Nephron (organoid): Measurements from ENCODE around the gene PPP2R5C.
A peak's percentile ranks its signal among the peaks of the same experiment; 100 is the strongest.

ENCODE experiments used
- H3K27ac Mint-ChIP-seq, 3 experiments: 2 replicates each; pipeline ENCODE4 v1.8.0; 2020; ENCODE audit warnings: mixed read lengths in 3 of 3, mild to moderate bottlenecking in 2 of 3, moderate library complexity in 1 of 3
- H3K27me3 Mint-ChIP-seq: 2 replicates; pipeline ENCODE4 v1.8.0; 2021; ENCODE audit warnings: low read depth, mild to moderate bottlenecking, moderate library complexity, mixed read lengths
- H3K36me3 Mint-ChIP-seq: 2 replicates; pipeline ENCODE4 v1.8.0; 2020; ENCODE audit warnings: low read depth, mixed read lengths
- H3K4me1 Mint-ChIP-seq: 2 replicates; pipeline ENCODE4 v1.8.0; 2020; ENCODE audit warnings: mixed read lengths
- H3K4me3 Mint-ChIP-seq, 3 experiments: 2 replicates each; pipeline ENCODE4 v1.8.0; 2020; ENCODE audit warnings: mild to moderate bottlenecking in 3 of 3, mixed read lengths in 3 of 3, moderate library complexity in 2 of 3
- H3K9me3 Mint-ChIP-seq: 2 replicates; pipeline ENCODE4 v1.8.0; 2020; ENCODE audit warnings: mixed read lengths
- TF ChIP-seq, protein P1 (sequence below), 3 experiments: fragments of 200-600 bp; sonication (generic); IDR thresholded peaks; one replicate each; pipeline ENCODE4 v1.5.0; 2021; ENCODE audit warnings: antibody characterized with exemption in 3 of 3; ENCODE audit not compliant: unreplicated experiment in 3 of 3

PPP2R5C gene

DNA sequence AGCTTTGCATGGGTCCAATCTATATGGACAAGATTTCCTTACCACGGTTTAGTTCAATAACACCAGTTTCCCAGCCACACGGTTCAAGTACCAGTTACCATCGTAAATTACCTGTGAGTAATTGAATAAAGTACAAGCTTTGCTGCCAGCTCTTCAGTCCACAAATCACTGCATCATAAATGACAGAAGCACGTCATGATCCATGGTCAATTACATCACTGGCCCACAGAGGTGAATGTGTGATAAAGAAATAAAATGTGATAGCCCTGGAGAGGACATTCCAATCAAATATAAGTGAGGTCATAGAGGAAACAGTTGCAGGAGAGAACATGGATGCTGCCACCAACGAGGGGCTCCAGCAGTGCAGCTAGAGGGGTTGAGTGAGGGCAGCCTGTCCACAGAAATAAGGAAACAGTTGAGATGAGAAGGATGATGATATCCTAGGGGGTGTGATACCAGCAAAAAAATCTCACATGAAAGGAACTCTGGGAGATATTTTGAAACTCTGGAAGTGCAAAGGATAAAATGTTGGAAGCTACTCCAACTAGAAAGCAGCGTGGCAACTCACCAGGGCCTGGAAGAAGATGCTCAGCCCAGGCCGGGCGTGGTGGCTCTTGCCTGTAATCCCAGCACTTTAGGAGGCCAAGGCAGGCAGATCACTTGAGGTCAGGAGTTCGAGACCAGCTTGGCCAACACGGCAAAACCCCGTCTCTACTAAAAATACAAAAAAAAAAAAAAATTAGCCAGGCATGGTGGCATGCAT, 197.1 kb downstream of the PPP2R5C start:
- H3K4me3 Mint-ChIP-seq, result no peak overlapping the region
- H3K36me3 Mint-ChIP-seq, result no peaks in the 10 kb centered on the region
- H3K4me1 Mint-ChIP-seq, result peaks cover 5% of the 10 kb centered on the region
- no peak overlapping the region for H3K27ac Mint-ChIP-seq
- H3K27me3 Mint-ChIP-seq, result peaks cover 7% of the 10 kb centered on the region
- H3K9me3 Mint-ChIP-seq, result no peaks in the 10 kb centered on the region
- TF ChIP-seq, protein P1, sequence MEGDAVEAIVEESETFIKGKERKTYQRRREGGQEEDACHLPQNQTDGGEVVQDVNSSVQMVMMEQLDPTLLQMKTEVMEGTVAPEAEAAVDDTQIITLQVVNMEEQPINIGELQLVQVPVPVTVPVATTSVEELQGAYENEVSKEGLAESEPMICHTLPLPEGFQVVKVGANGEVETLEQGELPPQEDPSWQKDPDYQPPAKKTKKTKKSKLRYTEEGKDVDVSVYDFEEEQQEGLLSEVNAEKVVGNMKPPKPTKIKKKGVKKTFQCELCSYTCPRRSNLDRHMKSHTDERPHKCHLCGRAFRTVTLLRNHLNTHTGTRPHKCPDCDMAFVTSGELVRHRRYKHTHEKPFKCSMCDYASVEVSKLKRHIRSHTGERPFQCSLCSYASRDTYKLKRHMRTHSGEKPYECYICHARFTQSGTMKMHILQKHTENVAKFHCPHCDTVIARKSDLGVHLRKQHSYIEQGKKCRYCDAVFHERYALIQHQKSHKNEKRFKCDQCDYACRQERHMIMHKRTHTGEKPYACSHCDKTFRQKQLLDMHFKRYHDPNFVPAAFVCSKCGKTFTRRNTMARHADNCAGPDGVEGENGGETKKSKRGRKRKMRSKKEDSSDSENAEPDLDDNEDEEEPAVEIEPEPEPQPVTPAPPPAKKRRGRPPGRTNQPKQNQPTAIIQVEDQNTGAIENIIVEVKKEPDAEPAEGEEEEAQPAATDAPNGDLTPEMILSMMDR (IDR thresholded peaks at IDR 0.05; ENCODE audit: unreplicated experiment in 3 of 3), result no peak

DNA sequence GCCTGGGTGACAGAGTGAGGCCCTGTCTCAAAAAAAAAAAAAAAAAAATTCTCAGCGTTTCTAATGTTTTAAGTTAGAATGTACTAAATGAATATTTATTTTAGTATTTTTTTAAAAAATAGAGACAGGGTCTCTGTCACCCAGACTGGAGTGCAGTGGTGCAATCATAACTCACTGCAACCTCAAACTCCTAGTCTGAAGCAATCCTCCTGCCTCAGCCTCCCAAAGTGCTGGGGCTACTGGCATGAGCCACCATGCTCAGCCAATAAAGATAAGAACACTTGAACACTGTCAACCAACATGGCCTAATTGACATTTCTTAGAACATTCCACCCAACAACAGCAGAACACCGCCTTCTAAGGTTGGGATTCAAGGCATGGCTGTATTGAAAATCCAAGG, 197.8 kb downstream of the PPP2R5C start:
- Mint-ChIP-seq H3K27ac (no peak overlapping the region), H3K4me1 (peaks cover 11% of the 10 kb centered on the region), H3K36me3 (no peaks in the 10 kb centered on the region), H3K4me3 (no peak overlapping the region), H3K27me3 (peaks cover 7% of the 10 kb centered on the region), H3K9me3 (no peaks in the 10 kb centered on the region)
- TF ChIP-seq, protein P1 (IDR thresholded peaks at IDR 0.05; ENCODE audit: unreplicated experiment in 3 of 3), result no peak

DNA sequence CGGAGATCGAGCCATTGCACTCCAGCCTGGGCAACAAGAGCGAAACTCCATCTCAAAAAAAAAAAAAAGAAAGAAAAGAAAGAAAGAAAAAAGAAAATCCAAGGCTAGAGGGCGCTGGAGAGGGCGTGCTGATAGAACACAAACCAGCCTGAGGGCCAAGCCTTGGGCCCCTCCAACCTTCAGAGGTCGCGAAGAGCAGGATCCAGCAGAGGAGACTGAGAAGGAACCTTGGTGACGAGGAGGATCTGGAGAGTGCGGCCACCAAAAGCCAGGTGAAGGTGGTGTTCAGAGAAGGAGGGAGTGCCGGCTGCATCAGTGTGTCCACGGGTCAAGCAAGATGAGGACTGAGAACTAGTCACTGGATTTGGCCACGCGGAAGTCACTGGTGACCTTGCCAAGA, 198.7 kb downstream of the PPP2R5C start:
- TF ChIP-seq, protein P1 (IDR thresholded peaks at IDR 0.05; ENCODE audit: unreplicated experiment in 3 of 3), result peak in 2 of 3 experiments; percentile 22 to 37
- no peaks in the 10 kb centered on the region for H3K9me3 Mint-ChIP-seq
- no peak overlapping the region for H3K27ac Mint-ChIP-seq
- H3K27me3 Mint-ChIP-seq, result peaks cover 7% of the 10 kb centered on the region
- H3K36me3 Mint-ChIP-seq, result no peaks in the 10 kb centered on the region
- peak overlapping the region in 1 of 3 experiments; percentile 24 for H3K4me3 Mint-ChIP-seq
- H3K4me1 Mint-ChIP-seq, result peaks cover 11% of the 10 kb centered on the region

DNA sequence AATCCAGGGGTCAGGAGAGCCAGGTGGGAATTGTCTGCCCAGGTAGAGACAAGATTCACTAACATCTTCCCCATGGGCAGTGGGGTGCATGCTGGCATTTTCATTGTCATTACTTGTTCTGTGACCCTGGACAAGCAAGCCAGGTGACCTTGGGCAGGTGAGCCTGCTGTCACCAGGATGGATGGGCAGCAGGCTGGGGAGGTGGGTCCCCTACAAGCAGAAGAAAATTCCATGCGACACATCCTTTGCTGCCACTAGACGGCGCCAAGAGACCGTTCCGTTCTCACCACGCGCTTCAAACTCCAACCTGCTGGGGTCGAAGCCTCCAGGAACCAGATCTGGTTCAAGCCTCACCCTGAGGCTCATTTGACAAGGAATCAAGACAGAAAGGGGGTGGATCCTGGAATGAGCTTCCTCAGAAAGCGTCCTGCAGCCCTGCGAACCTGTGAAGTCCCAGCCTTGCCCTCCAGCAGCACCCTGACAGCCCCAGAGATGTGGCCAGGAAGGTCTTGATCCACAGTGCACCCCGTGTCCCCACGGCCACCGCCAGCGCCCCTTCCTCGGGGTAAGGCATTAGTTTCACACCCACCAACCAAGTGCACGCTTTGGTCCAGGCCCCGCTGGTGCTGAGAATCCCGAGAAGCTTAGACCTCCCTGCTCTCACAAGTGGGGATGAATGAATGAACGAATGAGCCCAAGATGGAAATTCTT, 199.7 kb downstream of the PPP2R5C start:
- no peaks in the 10 kb centered on the region for H3K9me3 Mint-ChIP-seq
- peak overlapping the region; percentile 53 to 72 (median 71) for H3K4me3 Mint-ChIP-seq
- H3K27ac Mint-ChIP-seq, result peak overlapping the region in 1 of 3 experiments; percentile 54
- H3K36me3 Mint-ChIP-seq, result no peaks in the 10 kb centered on the region
- peaks cover 17% of the 10 kb centered on the region for H3K4me1 Mint-ChIP-seq
- TF ChIP-seq, protein P1 (IDR thresholded peaks at IDR 0.05; ENCODE audit: unreplicated experiment in 3 of 3), result peak; percentile 79 to 84 (median 81)
- peaks cover 7% of the 10 kb centered on the region for H3K27me3 Mint-ChIP-seq

DNA sequence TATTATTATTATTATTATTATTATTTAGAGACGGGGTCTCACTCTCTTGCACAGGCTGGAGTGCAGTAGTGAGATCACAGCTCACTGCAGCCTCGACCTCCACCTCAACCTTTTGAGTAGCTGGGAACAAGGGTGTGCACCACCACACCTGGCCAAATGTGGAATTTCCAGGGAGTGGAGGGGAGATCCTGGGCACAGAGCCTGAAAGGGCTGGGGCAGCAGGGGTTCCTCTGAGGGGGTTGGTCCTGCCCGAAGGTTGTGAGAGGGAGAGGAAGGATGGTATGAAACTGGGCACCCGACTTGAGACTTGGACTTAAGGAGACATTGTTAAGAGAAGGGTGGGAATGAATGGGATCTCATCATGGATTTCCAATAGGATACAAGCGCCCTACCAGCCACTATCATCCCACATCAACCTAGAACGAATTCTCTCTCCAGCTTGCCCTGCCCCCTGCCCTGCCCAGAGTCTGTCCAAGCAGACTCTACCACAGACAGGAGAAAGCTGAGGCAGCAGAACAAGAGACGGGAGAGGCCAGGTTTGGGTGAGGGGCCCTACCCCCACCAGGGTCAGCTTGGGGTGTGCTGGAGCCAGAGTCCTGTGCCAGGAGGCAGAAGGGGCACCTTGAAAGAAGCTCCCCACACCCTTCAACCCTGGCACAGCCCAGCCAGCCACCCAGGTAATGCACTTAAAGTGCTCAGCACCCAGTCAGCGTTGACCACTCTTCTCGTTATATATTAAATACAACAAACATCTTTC, 200.4 kb downstream of the PPP2R5C start:
- TF ChIP-seq, protein P1 (IDR thresholded peaks at IDR 0.05; ENCODE audit: unreplicated experiment in 3 of 3), result no peak
- Mint-ChIP-seq H3K27ac (no peak overlapping the region), H3K4me3 (no peak overlapping the region), H3K9me3 (no peaks in the 10 kb centered on the region), H3K4me1 (peaks cover 22% of the 10 kb centered on the region), H3K27me3 (peaks cover 7% of the 10 kb centered on the region), H3K36me3 (no peaks in the 10 kb centered on the region)
